NB4 (cell line): ENCODE data around the gene TAGAP.

Source experiments
- CTCF ChIP-seq: IDR thresholded peaks from one replicate; pipeline ENCODE4 v1.5.1; 2012; ENCODE audit warnings: low read depth, low read length
- MYC ChIP-seq: IDR thresholded peaks from 2 replicates; pipeline ENCODE4 v1.6.1; 2011; ENCODE audit warnings: low read depth, low read length
- POLR2A ChIP-seq: IDR thresholded peaks from 2 replicates; pipeline ENCODE4 v1.6.1; 2011; ENCODE audit warnings: mild to moderate bottlenecking; ENCODE audit not compliant: insufficient read length; ENCODE audit errors: extremely low read depth

GRCh38 chr6:159007510-159007909, 37.3 kb downstream of the TAGAP start:
- TF ChIP-seq POLR2A (no peak), CTCF (no peak), MYC (no peak)
